GM19099 (cell line): ENCODE results near the gene EFCAB7.

Experiments
- POLR2A ChIP-seq: IDR thresholded peaks from 3 replicates; pipeline ENCODE4 v1.6.1; 2011; ENCODE audit warnings: low read depth; ENCODE audit not compliant: insufficient read length; ENCODE audit errors: extremely low read depth

Gene EFCAB7

DNA sequence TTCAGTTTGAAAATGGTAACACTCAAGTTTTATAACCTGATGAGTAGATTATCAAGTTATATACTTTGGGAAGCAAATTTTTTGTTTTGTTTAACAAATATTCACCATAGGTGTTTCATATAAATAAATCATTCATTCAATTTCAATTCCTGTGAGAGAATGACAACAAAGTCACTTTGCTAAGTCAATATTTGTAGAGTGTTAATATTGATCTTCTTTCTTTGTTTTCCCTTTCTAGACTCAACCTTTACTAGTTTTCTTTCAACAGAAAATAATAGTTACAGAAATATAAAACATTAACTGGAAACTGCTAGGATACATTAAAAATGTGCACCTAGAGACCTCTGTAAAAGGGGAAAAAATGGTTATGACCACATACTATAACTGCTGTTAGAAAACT, 11.1 kb downstream of the EFCAB7 start:
- no peak for TF ChIP-seq POLR2A

DNA sequence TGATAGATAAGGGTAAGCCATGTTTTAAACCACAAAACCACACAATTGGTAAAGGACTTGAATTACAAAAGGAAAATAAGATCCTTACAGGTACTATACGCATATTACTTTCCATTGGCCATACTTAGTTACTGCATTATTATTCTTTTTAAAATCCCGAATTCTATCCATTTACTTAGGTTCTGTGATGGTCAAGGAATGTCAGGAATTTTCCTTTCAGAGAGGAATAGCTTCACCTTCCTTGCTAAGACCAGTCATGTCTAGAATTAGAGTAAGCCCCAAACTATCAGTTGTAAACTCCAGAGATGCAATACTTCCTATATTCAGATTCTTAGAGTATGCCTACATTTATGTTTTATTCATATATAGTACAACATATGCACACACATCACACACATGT, 13.7 kb downstream of the EFCAB7 start:
- TF ChIP-seq POLR2A, result no peak

DNA sequence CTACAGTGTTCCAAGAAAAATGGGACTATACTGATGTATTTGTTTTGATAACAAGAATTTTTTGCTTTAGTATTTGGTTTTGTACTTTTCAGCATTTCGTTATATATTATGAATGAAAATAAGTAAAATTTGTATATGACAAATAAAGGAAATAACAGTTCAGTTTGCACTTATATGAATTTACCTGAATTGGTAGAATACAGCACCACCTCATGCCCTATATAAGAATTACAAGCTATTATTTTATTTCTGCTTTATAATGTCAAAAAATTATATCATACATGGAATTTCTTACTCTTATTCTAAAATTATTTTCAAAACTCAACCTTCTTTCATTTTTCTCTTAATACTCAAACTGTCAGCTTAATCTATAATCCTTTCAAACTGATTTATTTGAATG, 14.6 kb downstream of the EFCAB7 start:
- no peak for TF ChIP-seq POLR2A

DNA sequence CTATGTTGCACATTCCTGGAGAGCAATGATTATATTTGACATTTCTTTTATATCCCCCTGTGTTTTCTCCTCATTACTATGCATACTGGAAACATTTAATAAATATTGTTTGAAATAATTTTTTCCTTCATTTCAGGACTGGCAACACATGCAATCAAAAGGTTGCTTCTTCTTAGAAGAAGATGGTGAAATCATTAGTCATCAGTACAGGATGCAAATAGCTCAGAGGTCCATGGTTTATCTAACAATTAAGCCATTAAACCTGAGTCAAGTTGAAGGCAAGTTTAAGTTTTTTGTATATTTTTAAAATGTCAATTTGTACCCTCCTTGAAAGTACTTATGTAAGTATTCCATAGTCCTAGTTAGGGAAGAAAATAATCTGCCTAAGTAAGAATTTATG, 22.5 kb downstream of the EFCAB7 start:
- no peak for TF ChIP-seq POLR2A

- TF ChIP-seq POLR2A, result no peak
These were observed 24.4 kb downstream of the EFCAB7 start for GRCh38 chr1:63547621-63548294.

DNA sequence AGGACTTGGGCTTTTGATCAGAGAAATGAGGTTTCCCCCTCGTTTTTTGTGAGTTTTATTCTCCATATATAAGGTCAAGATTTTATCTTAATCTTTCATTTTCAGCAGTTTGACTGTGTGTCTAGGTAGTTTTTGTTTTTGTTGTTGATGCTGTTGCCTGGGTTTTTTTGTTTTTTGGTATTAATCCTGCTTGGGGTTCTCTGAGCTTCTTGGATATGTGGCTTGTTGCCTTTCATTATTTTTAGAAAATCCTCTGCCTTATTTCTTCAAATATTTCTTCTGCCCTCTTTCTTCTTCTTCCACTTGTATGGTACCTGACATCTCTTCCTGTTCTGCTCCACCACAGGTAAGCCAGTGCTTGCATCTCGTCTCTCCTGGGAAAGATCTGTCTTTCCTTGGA, 25.0 kb downstream of the EFCAB7 start:
- TF ChIP-seq POLR2A, result no peak

GRCh38 chr1:63548877-63549276, 25.6 kb downstream of the EFCAB7 start:
- TF ChIP-seq POLR2A, result no peak

- TF ChIP-seq POLR2A, result no peak
These were observed 32.2 kb downstream of the EFCAB7 start for GRCh38 chr1:63555480-63555879.

DNA sequence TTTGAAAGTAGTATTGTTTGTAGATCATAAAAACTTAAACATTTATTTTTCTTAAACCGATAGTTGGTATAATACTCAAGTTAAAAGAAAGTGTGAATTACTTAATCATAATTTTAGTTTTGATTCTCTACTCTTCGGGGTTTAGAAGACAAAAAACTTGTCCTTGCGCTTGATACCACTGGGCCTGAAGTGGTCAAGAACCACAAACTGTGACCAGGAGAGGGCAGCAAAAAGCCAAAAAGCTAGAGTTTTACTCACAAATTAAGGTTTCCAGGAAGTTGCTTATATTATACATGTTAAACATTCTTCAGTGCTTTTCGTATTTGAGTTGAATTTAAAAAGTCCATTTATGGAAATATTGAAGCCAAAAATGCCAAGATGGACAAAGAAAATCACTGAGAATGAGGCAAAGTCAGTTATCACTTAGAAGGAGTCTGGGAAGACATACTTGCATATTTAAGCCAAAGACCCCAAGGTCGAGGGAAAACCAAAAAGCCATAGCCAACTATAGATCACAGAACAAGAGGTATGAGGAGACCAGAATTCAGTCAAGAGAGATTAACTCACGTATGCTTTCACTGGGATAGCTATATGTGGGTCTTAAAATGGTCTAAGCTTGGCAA, 34.2 kb downstream of the EFCAB7 start:
- TF ChIP-seq POLR2A, result no peak

DNA sequence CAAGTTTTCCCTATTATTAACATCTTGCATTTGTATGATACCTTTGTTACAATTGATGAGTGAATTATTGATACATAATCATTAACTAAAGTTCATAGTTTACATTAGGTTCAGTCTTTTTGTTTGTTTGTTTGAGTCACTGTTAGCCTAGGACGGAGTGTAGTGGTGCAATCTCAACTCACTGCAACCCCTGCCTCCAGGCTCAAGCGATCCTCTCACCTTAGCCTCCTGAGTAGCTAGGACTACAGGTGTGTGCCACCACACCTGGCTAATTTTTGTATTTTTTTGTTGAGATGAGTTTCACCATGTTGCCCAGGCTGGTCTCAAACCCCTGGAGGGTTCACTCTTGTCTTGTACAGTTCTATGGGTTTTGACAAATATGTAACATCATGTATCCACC, 36.0 kb downstream of the EFCAB7 start:
- no peak for TF ChIP-seq POLR2A

DNA sequence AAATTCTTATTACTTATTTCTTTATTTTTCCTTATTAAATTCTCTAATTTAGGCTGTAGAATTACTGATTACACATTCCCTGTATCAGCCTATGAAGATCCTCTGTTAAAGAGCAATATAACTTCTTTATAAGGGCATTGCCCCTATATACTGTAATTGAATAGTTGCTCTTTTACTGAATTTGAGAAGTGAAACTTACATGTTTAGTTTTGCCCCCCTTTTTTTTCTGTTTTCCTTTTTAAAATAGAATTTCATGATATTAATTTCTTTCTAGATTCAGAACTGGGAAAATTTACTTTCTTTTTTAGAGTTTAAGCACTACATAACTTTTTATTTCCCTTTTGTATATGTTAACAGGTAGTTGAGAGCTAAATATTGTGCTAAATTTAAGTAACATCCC, 40.4 kb downstream of the EFCAB7 start:
- no peak for TF ChIP-seq POLR2A

GRCh38 chr1:63569068-63569467, 45.7 kb downstream of the EFCAB7 start:
- no peak for TF ChIP-seq POLR2A

- no peak for TF ChIP-seq POLR2A
These were observed 46.5 kb downstream of the EFCAB7 start for GRCh38 chr1:63569640-63570316.

DNA sequence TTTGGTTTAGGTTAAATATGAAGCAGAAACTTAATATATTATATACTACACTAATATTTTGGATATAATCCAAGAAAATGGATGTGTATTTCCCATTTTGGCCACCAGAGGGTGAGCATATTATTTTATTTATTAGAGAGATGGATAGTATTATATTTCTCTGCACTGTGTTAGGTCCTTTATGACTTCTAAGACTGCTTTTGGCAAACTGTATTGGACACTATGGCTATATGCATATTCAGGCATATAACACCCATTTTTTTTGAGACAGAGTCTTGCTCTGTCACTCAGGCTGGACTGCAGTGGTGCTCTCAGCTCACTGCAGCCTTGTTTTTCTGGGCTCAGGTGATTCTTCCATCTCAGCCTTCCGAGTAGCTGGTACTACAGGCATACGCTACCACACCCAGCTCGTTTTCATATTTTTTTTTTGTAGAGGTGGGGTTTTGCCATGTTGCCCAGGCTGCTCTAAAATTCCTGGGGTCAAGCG, 52.1 kb downstream of the EFCAB7 start:
- no peak for TF ChIP-seq POLR2A

DNA sequence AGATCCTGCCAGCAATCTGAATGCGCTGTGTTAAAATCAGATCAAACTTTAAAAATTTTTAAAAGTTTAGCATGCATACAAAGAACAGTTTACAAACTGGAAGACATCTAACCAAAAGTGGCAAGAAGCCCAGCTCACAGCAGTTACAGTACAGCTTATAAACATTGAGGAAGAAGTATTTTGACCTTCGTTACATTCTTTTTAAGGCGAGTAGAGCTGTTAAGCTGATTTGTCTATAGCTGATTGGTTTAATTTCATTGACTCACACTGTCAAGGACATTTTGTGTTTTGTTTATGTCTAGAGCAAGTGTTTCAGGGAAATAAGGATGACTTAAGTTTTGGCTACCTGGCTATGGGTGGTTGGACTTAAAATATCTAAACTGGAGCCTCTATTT, 66.8 kb downstream of the EFCAB7 start:
- no peak for TF ChIP-seq POLR2A
